HG02763 (cell line): ENCODE data around the gene MAP3K15.
"Not testable (repeated sequence)": the region's sequence is repeated elsewhere in the genome, so short reads cannot be mapped to it uniquely, and the experiment has no call there.

ENCODE experiments used
- ATAC-seq: cut with Tn5 transposase; IDR thresholded peaks from one replicate; pipeline ENCODE4 v1.9.1; 2021; ENCODE audit warnings: mild to moderate bottlenecking, moderate library complexity; ENCODE audit not compliant: unreplicated experiment

MAP3K15 gene

GRCh38 chrX:19535476-19535875, 20.2 kb upstream of the MAP3K15 start:
- no peak for ATAC-seq

GRCh38 chrX:19532709-19533108, 17.4 kb upstream of the MAP3K15 start:
- ATAC-seq: no peak

- ATAC-seq: no peak
Observed at GRCh38 chrX:19517965-19518364, 2.7 kb upstream of the MAP3K15 start.

GRCh38 chrX:19515615-19516105, 352 bp upstream of the MAP3K15 start:
- no peak for ATAC-seq

GRCh38 chrX:19513383-19513782, 1.9 kb downstream of the MAP3K15 start:
- ATAC-seq: no peak

- ATAC-seq: peak; percentile 84
Observed at GRCh38 chrX:19512961-19513360, 2.3 kb downstream of the MAP3K15 start.

- ATAC-seq: no peak
Observed at GRCh38 chrX:19512359-19512758, 2.9 kb downstream of the MAP3K15 start.

GRCh38 chrX:19511796-19512195, 3.5 kb downstream of the MAP3K15 start:
- ATAC-seq: not testable (repeated sequence)

- ATAC-seq: no peak
Observed at GRCh38 chrX:19496711-19497110, 18.6 kb downstream of the MAP3K15 start.

- no peak for ATAC-seq
Observed at GRCh38 chrX:19487520-19488200, 27.6 kb downstream of the MAP3K15 start.

GRCh38 chrX:19479458-19479857, 35.9 kb downstream of the MAP3K15 start:
- ATAC-seq: no peak

- ATAC-seq: not testable (repeated sequence)
Observed at GRCh38 chrX:19468383-19468782, 46.9 kb downstream of the MAP3K15 start.

GRCh38 chrX:19462879-19463278, 52.4 kb downstream of the MAP3K15 start:
- ATAC-seq: no peak

GRCh38 chrX:19462231-19462630, 53.1 kb downstream of the MAP3K15 start:
- no peak for ATAC-seq

- ATAC-seq: no peak
Observed at GRCh38 chrX:19457662-19458061, 57.6 kb downstream of the MAP3K15 start.

GRCh38 chrX:19448077-19448476, 67.2 kb downstream of the MAP3K15 start:
- no peak for ATAC-seq

- no peak for ATAC-seq
Observed at GRCh38 chrX:19446397-19446796, 68.9 kb downstream of the MAP3K15 start.

- not testable (repeated sequence) for ATAC-seq
Observed at GRCh38 chrX:19445772-19446171, 69.5 kb downstream of the MAP3K15 start.

GRCh38 chrX:19443869-19444526, 71.3 kb downstream of the MAP3K15 start:
- ATAC-seq: no peak

- no peak for ATAC-seq
Observed at GRCh38 chrX:19440713-19441112, 74.6 kb downstream of the MAP3K15 start.

GRCh38 chrX:19422661-19423060, 92.6 kb downstream of the MAP3K15 start:
- ATAC-seq: not testable (repeated sequence)

GRCh38 chrX:19410259-19410658, 105.0 kb downstream of the MAP3K15 start:
- ATAC-seq: no peak
